HG02798 (cell line): Measurements from ENCODE around the gene TSPAN3.

Source experiments
- ATAC-seq: cut with Tn5 transposase; IDR thresholded peaks from one replicate; pipeline ENCODE4 v1.9.1; 2021; ENCODE audit warnings: mild to moderate bottlenecking; ENCODE audit not compliant: unreplicated experiment, poor library complexity

The TSPAN3 gene

GRCh38 chr15:77013776-77014131 lies 57.2 kb downstream of the TSPAN3 start:
- ATAC-seq, result peak; percentile 46

- ATAC-seq, result no peak
These were observed 58.0 kb downstream of the TSPAN3 start for GRCh38 chr15:77012868-77013267.

GRCh38 chr15:77012117-77012712 lies 58.7 kb downstream of the TSPAN3 start:
- ATAC-seq, result no peak

- no peak for ATAC-seq
These were observed 60.1 kb downstream of the TSPAN3 start for GRCh38 chr15:77010857-77011256.

DNA sequence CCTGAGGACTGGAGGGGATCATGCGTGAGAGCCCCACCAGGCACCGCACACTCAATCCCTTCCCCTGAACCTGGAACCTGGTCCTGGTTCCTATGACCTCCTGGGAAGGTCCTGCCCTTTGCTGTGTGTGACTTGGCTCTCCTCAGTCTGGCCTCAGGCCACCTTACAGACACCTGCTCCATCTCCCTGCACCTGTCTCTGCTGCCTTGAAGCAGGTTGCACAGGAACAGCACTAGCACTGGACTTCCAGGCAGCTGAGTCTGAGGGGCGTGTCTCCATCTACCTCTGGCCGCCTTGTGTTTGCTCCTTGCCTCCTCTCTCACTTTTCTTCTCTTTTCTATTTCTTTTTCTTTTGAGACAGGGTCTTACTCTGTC lies 60.6 kb downstream of the TSPAN3 start:
- no peak for ATAC-seq

- ATAC-seq, result no peak
These were observed 61.1 kb downstream of the TSPAN3 start for GRCh38 chr15:77009646-77010311.

DNA sequence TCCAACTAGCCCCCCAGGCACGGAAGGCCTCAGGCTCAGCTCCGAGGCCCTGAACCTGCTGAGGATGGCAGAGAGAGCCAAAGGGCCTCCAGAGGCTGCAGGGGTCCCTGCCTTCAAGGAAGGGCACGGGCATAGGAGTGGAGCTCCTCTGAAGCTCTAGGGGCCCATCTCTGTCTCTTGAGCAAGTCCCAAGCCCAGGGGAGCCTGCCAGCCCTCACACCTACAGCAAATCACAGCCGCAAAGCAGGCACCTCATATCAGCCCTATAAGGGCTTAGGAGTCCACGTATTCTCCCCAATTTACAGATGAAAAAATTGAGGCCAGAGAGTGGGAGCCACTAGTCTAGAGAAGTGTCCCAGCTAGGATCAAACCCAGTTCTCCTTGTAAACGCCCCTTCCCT lies 61.7 kb downstream of the TSPAN3 start:
- ATAC-seq, result no peak

DNA sequence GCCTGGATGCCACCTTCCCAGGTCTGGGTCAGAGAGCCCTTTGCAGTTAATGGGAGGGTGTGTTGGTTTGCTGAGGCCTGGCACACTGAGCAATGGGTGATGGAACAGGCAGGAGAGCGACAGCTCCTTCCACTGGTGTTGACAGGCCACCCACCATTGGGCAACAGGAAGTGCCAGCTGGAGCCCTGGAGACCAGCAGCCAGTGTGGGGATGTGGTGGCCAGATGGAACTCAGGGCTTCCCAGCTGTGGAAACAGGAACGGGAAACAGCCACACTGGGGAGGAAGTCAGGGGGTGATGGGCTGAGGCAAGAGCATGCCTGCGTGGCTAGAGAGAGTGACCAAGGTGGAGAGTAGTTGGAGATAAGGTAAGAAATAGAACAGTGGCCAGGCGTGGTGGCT lies 66.7 kb downstream of the TSPAN3 start:
- ATAC-seq, result no peak

DNA sequence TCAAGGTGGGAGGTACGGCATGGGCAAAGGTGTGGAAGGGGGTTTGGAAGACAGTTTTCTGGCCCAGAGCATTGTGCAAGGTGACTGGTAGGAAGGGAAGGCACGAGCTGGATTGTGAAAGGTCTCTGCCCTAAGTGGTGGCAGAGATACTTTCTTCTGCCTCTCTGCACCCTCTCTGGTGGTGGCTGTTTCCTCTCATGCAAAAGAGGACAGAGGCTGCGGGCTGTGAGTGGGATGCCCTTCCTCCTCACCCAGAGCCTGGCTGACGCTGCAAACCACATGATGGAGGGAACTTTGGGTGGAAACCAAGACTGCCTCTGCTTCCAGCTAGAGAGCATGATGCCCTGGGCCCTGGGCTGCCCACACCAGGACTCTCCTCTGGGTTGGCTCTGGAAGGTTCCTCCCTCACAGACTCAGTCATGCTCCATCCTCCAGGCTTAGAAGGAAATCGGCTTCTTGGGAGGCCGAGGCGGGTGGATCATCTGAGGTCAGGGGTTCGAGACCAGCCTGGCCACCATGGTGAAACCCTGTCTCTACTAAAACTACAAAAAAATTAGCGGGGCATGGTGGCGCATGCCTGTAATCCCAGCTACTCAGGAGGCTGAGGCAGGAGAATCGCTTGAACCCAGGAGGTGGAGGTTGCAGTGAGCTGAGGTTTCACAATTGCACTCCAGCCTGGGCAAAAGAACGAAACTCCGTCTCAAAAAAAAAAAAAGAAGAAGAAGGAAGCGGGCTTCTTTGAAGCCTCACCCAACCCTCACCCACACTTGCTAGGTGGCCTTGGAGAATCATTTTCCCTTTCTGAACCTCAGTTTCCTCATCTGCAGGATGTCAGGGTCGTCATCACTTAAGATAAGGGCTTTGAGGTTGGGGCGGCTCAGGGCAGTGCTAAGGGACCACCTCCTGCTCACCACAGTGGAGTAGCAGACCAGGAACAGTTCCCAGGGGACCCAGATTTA lies 67.7 kb downstream of the TSPAN3 start:
- ATAC-seq, result peak; percentile 86

GRCh38 chr15:77002436-77002835 lies 68.5 kb downstream of the TSPAN3 start:
- no peak for ATAC-seq

DNA sequence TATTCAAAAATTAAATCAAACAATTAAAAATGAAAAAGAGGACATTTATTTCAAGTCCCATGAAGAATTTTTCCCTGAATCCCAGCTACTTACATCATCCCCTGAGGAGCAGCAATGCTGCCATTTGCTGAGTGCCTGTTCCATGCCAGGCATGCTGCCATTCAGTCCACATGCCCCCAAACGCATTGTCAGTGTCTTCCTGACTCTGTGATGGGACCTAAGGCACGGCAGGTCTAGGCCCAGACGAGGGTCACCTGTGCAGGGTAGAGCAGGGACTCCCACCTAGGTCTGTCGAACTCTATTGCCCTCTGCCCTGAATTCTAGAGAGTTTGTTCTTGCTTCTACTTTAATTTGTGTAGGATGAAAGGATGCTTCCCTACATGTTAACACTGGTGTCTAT lies 68.9 kb downstream of the TSPAN3 start:
- no peak for ATAC-seq

- no peak for ATAC-seq
These were observed 69.6 kb downstream of the TSPAN3 start for GRCh38 chr15:77001351-77001750.

GRCh38 chr15:76999996-77000395 lies 70.9 kb downstream of the TSPAN3 start:
- ATAC-seq, result no peak

GRCh38 chr15:76998663-76999285 lies 72.1 kb downstream of the TSPAN3 start:
- ATAC-seq, result no peak

- no peak for ATAC-seq
These were observed 74.1 kb downstream of the TSPAN3 start for GRCh38 chr15:76996526-76997401.

- no peak for ATAC-seq
These were observed 74.8 kb downstream of the TSPAN3 start for GRCh38 chr15:76996076-76996525.

GRCh38 chr15:76994971-76995945 lies 75.7 kb downstream of the TSPAN3 start, which contains the start of gene PSTPIP1:
PSTPIP1 (plus strand) TSS chr15:76995126; CDS start chr15:76995574, 448 bp downstream.
- ATAC-seq, result peak; percentile 55

DNA sequence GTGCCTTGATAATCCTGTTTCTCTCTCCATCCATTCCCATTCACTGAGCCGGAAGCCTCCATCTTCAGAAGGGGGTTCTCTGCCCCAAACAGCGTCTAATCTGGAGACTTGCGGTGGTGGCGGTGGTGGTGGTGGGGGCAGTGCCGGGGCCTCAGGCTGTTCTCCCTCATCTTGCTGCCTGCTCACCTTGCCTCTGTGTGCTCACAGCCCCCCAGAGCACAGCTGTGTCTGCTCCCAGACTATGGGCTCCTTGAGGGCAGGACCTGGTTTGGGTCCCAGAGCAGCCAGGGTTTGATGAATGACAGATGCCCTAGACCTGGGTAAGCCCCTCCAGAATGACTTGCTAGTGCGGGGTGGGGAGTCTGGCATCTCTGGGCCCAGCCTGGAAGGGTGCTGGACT lies 76.4 kb downstream of the TSPAN3 start:
- ATAC-seq, result no peak

DNA sequence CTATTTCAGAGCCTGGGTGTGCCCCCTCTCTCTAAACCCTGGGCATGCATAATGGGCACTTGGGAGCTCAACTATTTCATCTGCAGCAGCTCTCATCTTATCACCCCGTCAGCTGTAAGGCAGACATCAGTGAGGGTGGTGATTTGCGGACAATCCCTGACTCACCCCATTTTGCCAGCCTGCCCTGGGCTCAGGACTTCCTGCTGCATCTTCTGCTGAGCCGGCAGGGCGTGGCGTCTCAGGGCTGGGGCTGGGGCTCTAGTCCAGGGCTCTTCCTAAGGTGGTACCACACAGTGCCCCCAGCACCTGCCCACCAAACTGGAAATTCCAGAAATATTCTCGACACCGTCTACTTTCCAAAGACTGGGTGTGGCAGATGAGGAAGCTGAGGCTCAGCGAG lies 76.9 kb downstream of the TSPAN3 start:
- no peak for ATAC-seq
